Skin epidermis (tissue), 12 donors: ENCODE measurements around the gene GRB14.
"Not testable (repeated sequence)": the region's sequence is repeated elsewhere in the genome, so short reads cannot be mapped to it uniquely, and the experiment has no call there.

ENCODE experiments used
- H3K27ac ChIP-seq, 21 experiments: fragments of 200-600 bp; sonication (generic) in 11 of 21; one replicate each; pipeline ENCODE4 v1.5.0; 2020; ENCODE audit warnings: mild to moderate bottlenecking in 3 of 21, inconsistent platforms in 2 of 21, moderate library complexity in 2 of 21
- H3K4me3 ChIP-seq, 7 experiments: fragments of 200-600 bp; sonication (generic) in 2 of 7; one replicate each; pipeline ENCODE4 v1.5.0; 2020; ENCODE audit warnings: inconsistent platforms in 2 of 7, mild to moderate bottlenecking in 2 of 7, moderate library complexity in 1 of 7

GRB14 gene

DNA sequence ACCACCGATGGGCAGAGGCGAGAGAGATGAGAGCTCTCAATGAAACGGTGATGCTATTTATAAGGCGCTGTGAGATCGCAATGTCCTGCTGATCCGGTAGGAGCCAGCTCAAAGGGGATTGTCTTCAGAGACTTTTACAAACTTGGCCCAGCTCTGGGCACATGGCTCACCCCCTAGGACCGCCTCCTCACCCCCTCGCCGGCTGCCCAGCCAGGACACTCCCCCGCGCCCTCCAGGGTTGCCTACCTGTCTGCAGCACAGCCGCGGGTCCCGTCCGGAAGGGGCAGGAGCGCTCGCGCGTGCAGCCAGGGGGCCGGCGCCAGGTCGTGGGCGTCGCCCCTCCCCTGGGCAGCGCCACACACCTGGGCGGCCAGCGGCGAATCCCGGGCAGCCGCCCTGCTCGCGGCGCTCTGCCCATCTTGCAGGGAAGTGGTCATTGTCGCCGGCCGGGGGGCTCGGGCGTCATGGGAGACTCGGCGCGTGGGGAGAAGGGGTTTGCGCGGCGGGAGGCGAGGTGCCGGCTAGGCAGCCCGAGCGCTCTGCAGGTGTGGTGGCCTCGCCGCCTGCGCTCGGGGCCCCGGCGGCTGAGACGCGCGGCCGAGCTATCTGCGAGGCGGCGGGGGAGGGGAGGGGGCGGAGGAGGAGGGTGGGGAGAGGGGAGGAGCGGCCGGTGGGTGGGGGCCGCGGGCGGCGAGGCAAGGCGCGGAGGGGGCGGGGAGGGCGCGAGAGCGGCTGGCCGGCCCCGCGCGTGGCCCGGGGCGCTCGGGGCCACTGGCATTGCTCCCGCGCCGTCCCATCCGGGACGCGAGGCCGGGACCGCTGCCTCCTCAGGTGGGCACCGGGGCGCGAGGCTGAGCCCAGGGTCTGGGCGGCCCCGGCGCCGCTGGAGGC lies at the start of gene GRB14:
Gene GRB14, minus strand, starts transcription at position 610 of the 891 bp plus-strand sequence. Its CDS starts 173 bp downstream, at position 437.
- H3K4me3 ChIP-seq = peak within 1 kb of the TSS; percentile 17 to 48 (median 35)
- H3K27ac ChIP-seq = no peak within 1 kb of the TSS

GRCh38 chr2:164669291-164669690 lies 48.0 kb upstream of the GRB14 start:
- H3K4me3 ChIP-seq = no peak overlapping the region
- no peak overlapping the region for H3K27ac ChIP-seq

- no peak overlapping the region for H3K4me3 ChIP-seq
- H3K27ac ChIP-seq = no peak overlapping the region
Measured at GRCh38 chr2:164667566-164667965, 46.3 kb upstream of the GRB14 start.

GRCh38 chr2:164664070-164664469 lies 42.8 kb upstream of the GRB14 start:
- Histone ChIP-seq H3K27ac (no peak overlapping the region), H3K4me3 (no peak overlapping the region)

- Histone ChIP-seq H3K27ac (no peak overlapping the region), H3K4me3 (no peak overlapping the region)
Measured at GRCh38 chr2:164662868-164663631, 41.8 kb upstream of the GRB14 start.

DNA sequence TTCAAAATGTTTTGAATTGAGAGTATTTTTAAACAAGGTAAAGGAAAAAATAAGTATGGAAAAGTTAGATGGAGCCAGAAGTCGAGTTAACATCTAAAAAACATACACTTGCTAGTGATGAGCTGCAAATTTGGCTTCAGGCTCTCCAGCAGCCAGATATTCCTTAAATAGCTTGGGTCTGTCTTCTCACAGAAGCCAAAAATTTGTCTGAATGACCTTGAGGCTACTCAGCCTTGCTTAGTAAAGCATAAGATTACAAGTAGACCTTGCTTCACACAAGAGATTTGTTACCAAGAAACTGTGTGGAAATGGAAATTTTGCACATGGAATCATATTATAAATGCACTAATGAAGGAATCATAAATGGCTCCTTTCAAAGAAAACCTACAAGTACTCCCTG lies 40.8 kb upstream of the GRB14 start:
- H3K4me3 ChIP-seq = no peak overlapping the region
- H3K27ac ChIP-seq = no peak overlapping the region

- H3K27ac ChIP-seq = no peak overlapping the region
- no peak overlapping the region for H3K4me3 ChIP-seq
Measured at GRCh38 chr2:164661349-164661748, 40.1 kb upstream of the GRB14 start.

DNA sequence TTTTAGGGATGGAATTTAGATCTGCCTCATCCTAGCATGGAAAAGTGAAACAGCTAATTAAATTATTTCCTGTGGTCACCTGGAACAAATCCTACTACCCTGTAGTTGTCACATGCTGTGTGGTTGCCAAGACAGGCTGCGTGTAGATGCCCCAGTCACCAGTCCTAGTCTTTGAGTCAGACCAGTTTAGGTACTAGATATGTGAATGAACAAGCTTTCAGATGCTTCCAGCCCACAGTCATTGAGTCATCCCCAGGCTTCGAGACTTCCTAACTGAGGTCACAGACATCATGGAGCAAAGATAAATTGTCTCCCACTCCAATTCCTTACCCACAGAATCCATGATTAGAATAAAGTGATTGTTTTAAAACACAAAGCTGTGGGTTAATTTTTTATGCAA lies 35.8 kb upstream of the GRB14 start:
- no peak overlapping the region for H3K27ac ChIP-seq
- H3K4me3 ChIP-seq = no peak overlapping the region

GRCh38 chr2:164655750-164656149 lies 34.5 kb upstream of the GRB14 start:
- Histone ChIP-seq H3K4me3 (no peak overlapping the region), H3K27ac (no peak overlapping the region)

DNA sequence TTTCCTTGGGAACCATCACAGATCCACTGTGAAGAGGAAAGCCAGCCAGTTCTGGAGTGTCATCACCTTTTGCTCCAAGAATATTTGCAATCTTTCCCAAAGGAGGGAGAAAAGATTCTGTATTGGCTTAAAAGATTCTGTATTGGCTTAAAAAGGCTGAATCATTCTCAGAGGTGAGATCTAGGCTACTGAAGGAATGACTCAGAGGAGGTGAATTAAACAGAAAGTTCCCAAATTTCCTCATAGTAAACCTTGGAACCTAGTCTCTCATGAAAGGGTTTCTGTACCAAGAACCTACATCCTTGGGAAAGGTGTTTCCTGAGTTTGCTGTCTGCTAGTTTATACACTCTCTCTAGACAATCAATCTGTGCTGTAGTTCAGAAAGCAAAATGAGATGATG lies 34.1 kb upstream of the GRB14 start:
- H3K4me3 ChIP-seq = no peak overlapping the region
- H3K27ac ChIP-seq = no peak overlapping the region

- no peak overlapping the region for H3K4me3 ChIP-seq
- H3K27ac ChIP-seq = no peak overlapping the region
Measured at GRCh38 chr2:164651361-164651760, 30.1 kb upstream of the GRB14 start.

DNA sequence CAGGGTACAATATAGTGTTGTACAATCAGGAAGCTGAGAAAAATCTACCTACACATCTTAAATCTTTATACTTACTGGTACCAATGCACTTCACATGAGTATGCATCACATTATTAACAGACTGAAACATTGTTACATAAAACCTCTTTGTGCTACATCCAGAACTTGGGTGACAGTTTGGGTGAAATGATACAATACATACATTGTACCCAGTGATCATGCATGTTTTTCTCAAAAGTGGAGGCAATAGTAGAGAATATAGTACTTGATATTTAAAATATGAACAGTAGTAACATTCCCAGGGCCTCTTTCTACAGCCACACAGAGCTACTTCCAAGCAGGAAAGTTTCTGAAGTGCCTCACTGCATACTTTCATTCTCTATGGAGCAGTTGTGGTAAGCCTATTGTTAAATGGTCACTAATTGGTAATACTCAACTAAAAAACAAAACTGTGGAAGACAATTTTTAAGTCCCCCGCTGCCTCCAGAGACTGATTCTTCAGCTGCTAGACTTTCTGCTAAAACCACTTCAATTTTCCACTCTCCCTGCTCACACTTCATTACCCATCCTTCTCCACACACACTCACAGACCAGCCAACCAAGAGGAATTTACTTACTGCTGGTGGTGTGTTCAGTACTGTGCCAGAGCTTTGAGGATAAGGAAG lies 22.9 kb upstream of the GRB14 start:
- H3K4me3 ChIP-seq = no peak overlapping the region
- H3K27ac ChIP-seq = no peak overlapping the region

GRCh38 chr2:164642946-164643555 lies 21.8 kb upstream of the GRB14 start:
- H3K27ac ChIP-seq = no peak overlapping the region

GRCh38 chr2:164642268-164642667 lies 21.0 kb upstream of the GRB14 start:
- Histone ChIP-seq H3K4me3 (no peak overlapping the region), H3K27ac (no peak overlapping the region)

More at GRCh38 chr2:164642946-164643555, 21.8 kb upstream of the GRB14 start:
- no peak overlapping the region for H3K4me3 ChIP-seq

- H3K27ac ChIP-seq, H3K4me3 ChIP-seq: not testable (repeated sequence)
Measured at GRCh38 chr2:164628319-164628718, 7.0 kb upstream of the GRB14 start.

GRCh38 chr2:164625378-164625971 lies 4.2 kb upstream of the GRB14 start:
- Histone ChIP-seq H3K27ac (no peak overlapping the region), H3K4me3 (no peak overlapping the region)

GRCh38 chr2:164624316-164624715 lies 3.0 kb upstream of the GRB14 start:
- no peak overlapping the region for H3K27ac ChIP-seq
- H3K4me3 ChIP-seq = no peak overlapping the region

DNA sequence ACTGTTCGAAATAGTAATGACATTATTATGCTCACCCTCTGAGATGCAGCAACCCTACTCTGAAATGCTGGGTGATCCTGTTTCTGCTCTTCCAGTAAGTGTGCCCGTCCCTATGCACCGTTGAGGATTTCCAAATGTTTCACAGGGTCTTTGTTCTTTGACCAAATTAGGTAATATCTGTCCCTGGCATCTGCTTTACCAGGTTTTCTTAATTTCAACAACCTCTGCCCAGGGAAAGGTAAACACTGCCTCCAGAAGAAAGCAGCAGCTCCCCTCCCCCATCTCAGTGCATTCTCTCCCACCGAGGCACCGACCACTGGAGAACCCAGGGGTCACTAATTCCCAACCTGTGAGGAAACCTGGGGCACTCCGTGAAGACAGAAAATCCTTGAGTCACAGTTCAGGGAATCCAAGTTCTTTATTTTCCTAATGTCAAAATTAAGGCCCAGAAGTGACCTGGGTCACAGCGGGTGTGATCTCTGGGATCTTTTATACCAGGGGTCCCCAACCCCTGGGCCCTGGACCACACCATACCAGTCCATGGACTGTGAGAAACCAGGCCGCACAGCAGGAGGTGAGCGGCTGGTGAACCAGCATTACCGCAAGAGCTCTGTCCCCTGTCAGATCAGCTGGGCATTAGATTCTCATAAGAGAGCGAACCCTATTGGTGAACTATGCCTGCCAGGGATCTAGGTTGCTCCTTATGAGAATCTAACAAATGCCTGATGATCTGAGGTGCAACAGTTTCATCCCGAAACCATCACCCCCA lies 1.2 kb upstream of the GRB14 start:
- no peak overlapping the region for H3K4me3 ChIP-seq
- no peak overlapping the region for H3K27ac ChIP-seq

GRCh38 chr2:164621764-164622105 lies 453 bp upstream of the GRB14 start:
- H3K27ac ChIP-seq = no peak overlapping the region
- peak overlapping the region; percentile 17 to 48 (median 35) for H3K4me3 ChIP-seq
